Neural progenitor cell (in vitro differentiated cells): ENCODE data around the gene CYFIP2. TPM values are rescaled to one million over a fixed set of nuclear protein-coding genes. Genes with fewer than 3 reads are reported as not detected.
"Not testable (repeated sequence)": the region's sequence is repeated elsewhere in the genome, so short reads cannot be mapped to it uniquely, and the experiment has no call there.

Experiments used
- DNase-seq: peaks from one replicate; pipeline ENCODE4 v3.0.0-alpha.2; 2016; ENCODE audit warnings: low spot score
- H2AFZ ChIP-seq: fragments of 200-600 bp; sonication (generic); replicated peaks from 2 replicates; pipeline ENCODE4 v1.6.1; 2016; ENCODE audit warnings: antibody characterized with exemption
- H3F3A ChIP-seq: fragments of 200-600 bp; sonication (generic); 2 replicates; pipeline ENCODE4 v1.6.1; 2016; ENCODE audit warnings: antibody characterized with exemption, low read depth
- H3K27ac ChIP-seq: fragments of 200-600 bp; sonication (generic); 2 replicates; pipeline ENCODE4 v1.5.1; 2016; ENCODE audit warnings: mild to moderate bottlenecking
- H3K27me3 ChIP-seq: fragments of 200-600 bp; sonication (generic); 2 replicates; pipeline ENCODE4 v1.6.1; 2016; ENCODE audit warnings: mild to moderate bottlenecking, moderate library complexity
- H3K36me3 ChIP-seq: fragments of 200-600 bp; sonication (generic); 2 replicates; pipeline ENCODE4 v1.5.1; 2016
- H3K4me1 ChIP-seq: fragments of 200-600 bp; sonication (generic); 2 replicates; pipeline ENCODE4 v1.6.1; 2016; ENCODE audit warnings: mixed run types
- H3K4me2 ChIP-seq: fragments of 200-600 bp; sonication (generic); 2 replicates; pipeline ENCODE4 v1.6.1; 2016
- H3K4me3 ChIP-seq: fragments of 200-600 bp; sonication (generic); 2 replicates; pipeline ENCODE4 v1.5.1; 2016
- H3K79me2 ChIP-seq: fragments of 200-600 bp; sonication (generic); 2 replicates; pipeline ENCODE4 v1.6.1; 2016; ENCODE audit warnings: low read depth
- H3K9ac ChIP-seq: fragments of 200-600 bp; sonication (generic); 2 replicates; pipeline ENCODE4 v1.6.1; 2016
- H3K9me3 ChIP-seq: fragments of 200-600 bp; sonication (generic); 2 replicates; pipeline ENCODE4 v1.5.1; 2016; ENCODE audit warnings: low read depth
- H4K20me1 ChIP-seq: fragments of 200-600 bp; sonication (generic); 2 replicates; pipeline ENCODE4 v1.6.1; 2016; ENCODE audit warnings: low read depth
- H3K27ac Mint-ChIP-seq: 3 replicates; pipeline ENCODE4 v1.8.0; 2021; ENCODE audit warnings: mixed read lengths
- H3K27me3 Mint-ChIP-seq: 2 replicates; pipeline ENCODE4 v1.8.0; 2022; ENCODE audit warnings: low read depth, mild to moderate bottlenecking, inconsistent platforms, moderate library complexity, mixed read lengths; ENCODE audit not compliant: insufficient read depth
- H3K36me3 Mint-ChIP-seq: 3 replicates; pipeline ENCODE4 v1.8.0; 2021; ENCODE audit warnings: mixed read lengths
- H3K4me1 Mint-ChIP-seq: 3 replicates; pipeline ENCODE4 v1.8.0; 2021; ENCODE audit warnings: mixed read lengths
- H3K4me3 Mint-ChIP-seq: 3 replicates; pipeline ENCODE4 v1.8.0; 2021; ENCODE audit warnings: mild to moderate bottlenecking, moderate library complexity, mixed read lengths
- H3K9me3 Mint-ChIP-seq: 3 replicates; pipeline ENCODE4 v1.8.0; 2020; ENCODE audit warnings: mixed read lengths
- EZH2 ChIP-seq: fragments of 200-600 bp; sonication (generic); IDR thresholded peaks from 2 replicates; pipeline ENCODE4 v1.6.1; 2017; ENCODE audit warnings: antibody characterized with exemption, mild to moderate bottlenecking, moderate library complexity
- EZH2phosphoT487 ChIP-seq: fragments of 200-600 bp; sonication (generic); IDR thresholded peaks from 2 replicates; pipeline ENCODE4 v1.6.1; 2017; ENCODE audit warnings: antibody characterized with exemption
- total RNA-seq: library from RNA; depleted of rRNA; stranded (reverse); fragments of >200 nt; gene quantifications from 2 replicates; pipeline ENCODE4 v1.2.3, GENCODE V29; 2015; ENCODE audit warnings: low replicate concordance
- TF ChIP-seq, protein P1 (sequence below): fragments of 200-600 bp; sonication (generic); IDR thresholded peaks from 2 replicates; pipeline ENCODE4 v1.5.1; 2017; ENCODE audit warnings: antibody characterized with exemption, mild to moderate bottlenecking

CYFIP2 gene
- total RNA-seq, 1 donor from 2014 or later = 70.2 TPM

DNA sequence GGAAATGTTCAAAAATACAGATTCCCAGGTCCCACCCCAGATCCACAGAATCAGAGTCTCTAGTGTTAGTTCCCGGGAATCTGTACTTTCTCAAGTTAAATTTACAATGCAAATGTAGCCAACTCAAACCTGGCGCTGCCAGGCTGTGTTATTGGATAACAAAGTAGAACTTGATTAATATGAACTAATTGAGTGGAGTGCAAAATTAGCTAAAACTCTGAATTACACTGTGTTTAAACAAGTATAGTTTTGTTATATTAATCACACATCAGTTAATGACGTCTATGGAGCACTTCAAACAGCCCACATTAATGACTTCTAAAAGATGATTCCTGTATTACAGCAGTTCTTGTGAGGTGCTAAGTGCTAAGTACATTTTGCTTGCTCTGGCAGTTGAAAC, 32.4 kb upstream of the CYFIP2 start:
- TF ChIP-seq EZH2phosphoT487 (no peak), EZH2 (no peak)
- TF ChIP-seq, protein P1, sequence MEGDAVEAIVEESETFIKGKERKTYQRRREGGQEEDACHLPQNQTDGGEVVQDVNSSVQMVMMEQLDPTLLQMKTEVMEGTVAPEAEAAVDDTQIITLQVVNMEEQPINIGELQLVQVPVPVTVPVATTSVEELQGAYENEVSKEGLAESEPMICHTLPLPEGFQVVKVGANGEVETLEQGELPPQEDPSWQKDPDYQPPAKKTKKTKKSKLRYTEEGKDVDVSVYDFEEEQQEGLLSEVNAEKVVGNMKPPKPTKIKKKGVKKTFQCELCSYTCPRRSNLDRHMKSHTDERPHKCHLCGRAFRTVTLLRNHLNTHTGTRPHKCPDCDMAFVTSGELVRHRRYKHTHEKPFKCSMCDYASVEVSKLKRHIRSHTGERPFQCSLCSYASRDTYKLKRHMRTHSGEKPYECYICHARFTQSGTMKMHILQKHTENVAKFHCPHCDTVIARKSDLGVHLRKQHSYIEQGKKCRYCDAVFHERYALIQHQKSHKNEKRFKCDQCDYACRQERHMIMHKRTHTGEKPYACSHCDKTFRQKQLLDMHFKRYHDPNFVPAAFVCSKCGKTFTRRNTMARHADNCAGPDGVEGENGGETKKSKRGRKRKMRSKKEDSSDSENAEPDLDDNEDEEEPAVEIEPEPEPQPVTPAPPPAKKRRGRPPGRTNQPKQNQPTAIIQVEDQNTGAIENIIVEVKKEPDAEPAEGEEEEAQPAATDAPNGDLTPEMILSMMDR = no peak
- Mint-ChIP-seq H3K4me3 (no peak overlapping the region), H3K4me1 (no peaks in the 10 kb centered on the region), H3K27me3 (peaks cover 3% of the 10 kb centered on the region), H3K27ac (no peak overlapping the region), H3K36me3 (no peaks in the 10 kb centered on the region), H3K9me3 (no peaks in the 10 kb centered on the region)
- H3F3A ChIP-seq = no peaks in the 10 kb centered on the region
- no peak overlapping the region for H3K9ac ChIP-seq
- no peak overlapping the region for H3K4me3 ChIP-seq
- H4K20me1 ChIP-seq = no peaks in the 10 kb centered on the region
- H3K27ac ChIP-seq = no peak overlapping the region
- no peaks in the 10 kb centered on the region for H3K79me2 ChIP-seq
- no peaks in the 10 kb centered on the region for H3K4me1 ChIP-seq
- no peak for DNase-seq
- H3K9me3 ChIP-seq = no peaks in the 10 kb centered on the region
- no peaks in the 10 kb centered on the region for H3K27me3 ChIP-seq
- H3K4me2 ChIP-seq = no peak overlapping the region
- no peaks in the 10 kb centered on the region for H3K36me3 ChIP-seq
- H2AFZ ChIP-seq = no peak overlapping the region

DNA sequence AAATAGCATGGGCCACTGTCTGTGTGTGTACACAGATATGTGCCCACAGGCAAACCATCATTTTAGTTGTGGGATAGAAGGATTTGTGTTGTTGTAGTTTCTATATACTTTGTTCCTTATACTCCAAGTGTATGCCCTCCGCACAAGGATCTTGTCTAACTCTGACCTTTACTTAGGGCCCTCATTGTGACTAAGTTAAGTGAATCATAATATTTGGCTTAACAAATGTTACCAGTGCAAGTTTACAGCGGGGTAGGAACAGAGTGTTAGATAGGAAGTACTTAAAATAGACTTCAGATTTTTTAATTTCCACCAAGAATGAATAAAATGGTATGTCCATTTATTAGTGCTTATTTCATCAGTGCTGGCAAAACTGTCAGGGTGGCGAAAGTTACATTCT, 29.5 kb upstream of the CYFIP2 start:
- Histone ChIP-seq H2AFZ (no peak overlapping the region), H3K27me3 (no peaks in the 10 kb centered on the region), H3K36me3 (no peaks in the 10 kb centered on the region), H3K4me2 (no peak overlapping the region), H3F3A (no peaks in the 10 kb centered on the region), H3K27ac (no peak overlapping the region), H3K9me3 (no peaks in the 10 kb centered on the region), H3K4me1 (no peaks in the 10 kb centered on the region), H4K20me1 (no peaks in the 10 kb centered on the region), H3K9ac (no peak overlapping the region), H3K4me3 (no peak overlapping the region), H3K79me2 (no peaks in the 10 kb centered on the region)
- H3K9me3 Mint-ChIP-seq = no peaks in the 10 kb centered on the region
- DNase-seq = no peak
- H3K36me3 Mint-ChIP-seq = no peaks in the 10 kb centered on the region
- peaks cover 4% of the 10 kb centered on the region for H3K27me3 Mint-ChIP-seq
- H3K4me3 Mint-ChIP-seq = no peak overlapping the region
- H3K4me1 Mint-ChIP-seq = no peaks in the 10 kb centered on the region
- TF ChIP-seq, protein P1 = no peak
- TF ChIP-seq EZH2phosphoT487 = no peak
- no peak for TF ChIP-seq EZH2
- no peak overlapping the region for H3K27ac Mint-ChIP-seq

DNA sequence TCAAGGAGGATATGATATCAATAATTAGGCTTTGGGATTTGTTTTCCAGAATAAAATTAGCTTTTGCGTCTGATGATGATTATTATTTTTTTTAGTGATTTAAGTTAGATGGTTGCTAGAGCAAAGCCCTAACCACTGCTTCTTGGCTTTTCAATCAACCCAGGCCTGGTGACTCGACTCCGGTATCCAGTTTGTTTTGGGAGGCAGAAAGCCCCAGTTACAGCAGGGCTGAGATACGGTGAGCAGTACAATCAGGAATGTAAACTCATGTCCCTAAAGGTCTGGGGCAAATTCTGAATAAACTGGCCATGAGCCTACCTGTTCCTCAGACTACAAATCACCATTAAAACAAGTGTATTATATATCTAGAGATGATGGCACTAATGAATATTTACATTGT, 24.4 kb upstream of the CYFIP2 start:
- Histone ChIP-seq H3K4me1 (peaks cover 10% of the 10 kb centered on the region), H3K9ac (no peak overlapping the region), H3K27me3 (no peaks in the 10 kb centered on the region), H3K4me2 (no peak overlapping the region), H3K4me3 (no peak overlapping the region), H3K79me2 (no peaks in the 10 kb centered on the region), H3K9me3 (no peaks in the 10 kb centered on the region), H4K20me1 (no peaks in the 10 kb centered on the region), H3F3A (peaks cover 4% of the 10 kb centered on the region), H2AFZ (no peak overlapping the region), H3K27ac (no peak overlapping the region), H3K36me3 (no peaks in the 10 kb centered on the region)
- Mint-ChIP-seq H3K4me3 (no peak overlapping the region), H3K27me3 (peaks cover 5% of the 10 kb centered on the region), H3K4me1 (peaks cover 8% of the 10 kb centered on the region), H3K27ac (no peak overlapping the region), H3K9me3 (no peaks in the 10 kb centered on the region), H3K36me3 (no peaks in the 10 kb centered on the region)
- TF ChIP-seq EZH2phosphoT487 = no peak
- TF ChIP-seq, protein P1 = no peak
- TF ChIP-seq EZH2 = no peak
- DNase-seq = no peak

DNA sequence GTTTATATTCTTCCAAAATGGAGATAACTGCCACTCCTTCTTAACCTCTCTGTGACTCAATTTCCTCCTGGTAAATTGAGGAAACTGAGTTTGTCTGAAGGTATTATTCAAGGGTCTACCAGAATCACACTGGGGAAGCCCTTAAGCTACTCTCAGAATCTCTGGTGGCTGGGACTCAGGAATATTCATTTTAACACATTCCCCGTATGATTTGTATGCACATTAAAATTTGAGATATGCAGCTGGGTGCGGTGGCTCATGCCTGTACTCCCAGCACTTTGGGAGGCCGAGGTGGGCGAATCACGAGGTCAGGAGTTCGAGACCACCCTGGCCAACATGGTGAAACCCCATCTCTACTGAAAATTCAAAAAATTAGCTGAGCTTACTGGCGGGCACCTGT, 21.2 kb upstream of the CYFIP2 start:
- H3K36me3 Mint-ChIP-seq, H3K9me3 ChIP-seq, H3K4me1 Mint-ChIP-seq, H2AFZ ChIP-seq, H3K4me3 Mint-ChIP-seq, H3K9ac ChIP-seq, H3K9me3 Mint-ChIP-seq, H3F3A ChIP-seq, H3K27me3 ChIP-seq, H3K79me2 ChIP-seq, H3K4me2 ChIP-seq, H3K27me3 Mint-ChIP-seq, H3K36me3 ChIP-seq, H3K4me3 ChIP-seq, H3K27ac ChIP-seq, H3K4me1 ChIP-seq, H4K20me1 ChIP-seq, DNase-seq, H3K27ac Mint-ChIP-seq: not testable (repeated sequence)
